Activated effector memory CD4-positive, alpha-beta T cell treated with anti-CD3 and anti-CD28 coated beads, Interleukin-2, amount 50 U/mL, for 16 hours (primary cell): ENCODE data around the gene STYXL2.

Experiments used
- DNase-seq: peaks from one replicate; pipeline ENCODE4 v3.0.0-alpha.2; 2020

STYXL2 gene

DNA sequence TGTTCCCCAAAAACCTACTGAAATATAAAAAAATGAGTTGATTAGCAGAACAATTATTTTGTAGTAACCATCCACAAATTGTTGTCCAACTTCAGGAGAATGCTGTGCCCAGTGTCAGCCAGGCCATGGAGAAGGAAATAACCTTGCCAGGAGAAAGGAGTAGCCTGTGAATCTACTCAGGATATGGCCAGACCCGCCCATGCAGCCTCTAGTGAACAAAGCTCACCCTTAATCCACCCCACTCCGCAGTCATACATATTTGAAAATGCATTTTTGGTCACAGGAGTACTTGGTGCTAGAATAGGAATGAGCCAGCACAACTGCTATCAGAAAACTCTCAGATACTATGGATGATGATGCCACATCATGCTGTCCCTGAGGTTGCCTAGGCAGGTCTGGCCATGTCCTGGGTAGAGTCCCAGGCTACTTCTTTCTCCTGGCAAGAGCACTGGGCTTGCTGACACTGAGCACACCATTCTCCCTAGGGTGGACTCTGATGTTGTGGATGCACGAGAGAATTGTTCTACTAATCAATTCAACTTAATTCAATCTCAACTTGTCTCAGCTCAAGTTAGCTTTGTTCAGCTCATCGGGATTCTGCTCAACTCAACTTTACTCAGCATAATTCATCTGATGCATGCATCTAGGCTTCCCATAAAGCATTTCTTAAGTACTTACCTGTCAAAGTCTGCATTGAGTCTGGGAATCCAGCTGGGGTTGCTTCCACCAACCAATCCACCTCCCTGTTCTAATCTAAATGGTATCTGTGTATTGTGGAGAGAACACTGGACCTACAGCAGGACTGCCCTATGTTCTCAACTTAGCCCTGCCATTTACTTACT lies 18.2 kb downstream of the STYXL2 start:
- DNase-seq, result no peak

DNA sequence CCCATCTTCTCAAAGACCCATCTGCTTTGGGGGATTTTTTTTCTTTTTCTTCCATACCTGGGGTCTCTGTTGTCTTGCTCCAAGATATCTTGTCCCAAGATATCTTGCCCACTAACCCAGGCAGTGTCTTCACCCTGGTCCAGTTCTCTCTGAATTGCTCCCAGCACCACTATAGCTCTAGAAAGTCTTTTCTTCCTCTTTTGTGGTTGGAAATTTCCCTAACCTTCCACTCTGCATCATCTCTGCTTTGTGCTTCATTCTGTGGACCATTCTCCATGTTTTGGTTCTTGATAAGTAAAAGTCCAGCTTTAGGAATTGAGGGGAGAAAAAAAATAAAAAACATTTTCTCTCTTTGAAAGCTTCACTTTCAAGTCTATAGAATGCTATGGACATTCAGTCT lies 20.9 kb downstream of the STYXL2 start:
- DNase-seq, result no peak

DNA sequence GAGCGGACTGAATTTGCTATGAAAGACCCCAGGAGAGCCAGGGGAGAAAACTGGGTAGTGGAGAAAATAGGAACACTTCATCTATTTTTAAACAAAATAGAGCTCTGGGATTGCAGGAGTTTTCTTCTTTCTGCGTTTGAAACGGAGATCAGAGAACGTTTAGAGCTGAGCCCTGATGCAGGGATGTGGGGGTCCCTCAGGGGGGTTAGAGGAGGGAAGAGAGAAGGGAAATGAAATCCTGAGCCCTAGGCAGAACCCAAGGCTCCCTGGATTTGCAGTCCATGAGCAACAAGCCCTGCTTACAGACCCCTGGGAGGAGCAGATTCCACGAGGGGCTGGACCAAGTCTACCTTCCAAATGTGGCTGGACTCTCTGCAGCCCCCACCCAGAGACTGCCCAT lies 21.8 kb downstream of the STYXL2 start:
- DNase-seq, result no peak

DNA sequence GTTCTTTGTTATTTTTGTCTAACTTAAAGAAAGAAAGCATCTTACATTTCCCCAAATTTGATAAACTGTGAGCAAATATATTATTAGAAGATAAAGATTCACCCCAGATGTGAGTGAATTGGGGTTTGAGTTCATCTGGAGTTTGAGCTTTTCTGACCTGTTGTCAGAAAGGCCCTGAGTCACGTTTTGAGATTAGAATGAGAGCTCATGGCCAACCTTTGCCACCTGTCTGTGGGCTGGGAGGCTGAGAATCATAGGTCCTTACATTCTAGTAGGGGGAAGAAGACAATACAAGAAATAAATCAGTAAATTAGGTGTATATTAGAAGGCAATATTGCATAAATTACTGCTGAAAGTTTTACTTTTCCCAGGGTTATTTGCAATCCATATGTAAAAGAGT lies 22.3 kb downstream of the STYXL2 start:
- no peak for DNase-seq

DNA sequence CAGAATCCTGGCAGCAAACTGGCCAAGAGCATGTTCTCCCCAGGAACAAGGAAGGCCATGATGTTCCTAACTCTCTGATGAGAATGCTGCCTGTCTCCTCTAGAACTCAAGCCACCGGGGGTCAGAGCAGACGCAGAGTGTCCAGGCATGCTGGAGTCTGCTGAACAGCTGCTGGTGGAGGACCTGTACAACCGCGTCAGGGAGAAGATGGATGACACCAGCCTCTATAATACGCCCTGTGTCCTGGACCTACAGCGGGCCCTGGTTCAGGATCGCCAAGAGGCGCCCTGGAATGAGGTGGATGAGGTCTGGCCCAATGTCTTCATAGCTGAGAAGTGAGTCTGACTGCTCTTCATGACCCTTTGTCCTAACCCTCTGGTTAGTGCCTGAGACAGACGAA lies 23.4 kb downstream of the STYXL2 start:
- no peak for DNase-seq

DNA sequence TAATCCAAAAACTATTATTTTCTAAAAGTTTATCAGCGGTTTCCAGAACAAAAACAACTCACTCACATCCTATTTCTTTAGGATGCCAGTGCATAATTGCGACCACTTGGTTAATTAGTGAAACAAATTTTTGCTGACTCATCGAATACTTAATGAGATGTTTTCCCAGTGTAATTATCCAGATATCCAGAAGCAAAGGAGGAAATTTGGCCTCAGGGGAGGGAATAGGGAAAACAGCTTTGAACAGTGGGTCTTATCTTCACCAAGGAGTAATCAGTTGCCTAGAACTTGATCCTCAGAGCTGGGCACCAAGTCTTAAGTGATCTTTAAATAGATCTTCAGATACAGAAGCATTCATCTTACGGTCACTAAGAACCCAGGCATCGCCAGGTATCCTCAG lies 24.3 kb downstream of the STYXL2 start:
- DNase-seq, result no peak

DNA sequence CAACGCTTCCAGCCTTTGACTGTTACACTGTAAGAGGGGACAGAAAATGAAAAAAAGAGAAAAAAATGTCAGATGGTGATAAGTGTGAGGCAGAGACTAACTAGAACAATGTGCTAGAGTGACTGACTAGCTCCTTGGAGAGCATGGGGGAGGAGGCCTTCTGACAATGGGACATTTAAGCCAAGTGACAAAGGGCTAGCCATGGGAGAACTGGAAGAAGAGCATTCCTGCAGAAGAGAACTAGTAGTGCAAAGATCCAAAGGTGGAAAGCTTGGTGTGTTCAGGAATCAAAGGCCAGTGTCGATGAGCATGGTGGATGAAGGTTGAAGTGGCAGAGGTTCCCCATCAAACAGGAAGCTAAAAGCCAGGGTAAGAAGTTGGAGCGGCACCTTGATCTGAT lies 25.8 kb downstream of the STYXL2 start:
- no peak for DNase-seq

DNA sequence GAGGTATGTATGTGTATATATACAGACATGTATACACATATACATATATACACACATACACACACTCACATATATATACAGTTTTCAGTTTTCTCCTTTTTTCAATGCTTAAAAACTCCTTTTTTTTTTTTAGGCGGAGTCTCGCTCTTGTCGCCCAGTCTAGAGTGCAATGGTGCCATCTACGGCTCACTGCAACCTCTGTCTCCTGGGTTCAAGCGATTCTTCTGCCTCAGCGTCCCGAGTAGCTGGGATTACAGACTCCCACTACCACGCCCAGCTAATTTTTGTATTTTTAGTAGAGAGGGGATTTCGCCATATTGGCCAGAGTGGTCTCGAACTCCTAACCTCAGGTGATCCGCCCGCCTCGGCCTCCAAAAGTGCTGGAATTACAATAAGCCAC lies 27.0 kb downstream of the STYXL2 start:
- DNase-seq, result no peak

DNA sequence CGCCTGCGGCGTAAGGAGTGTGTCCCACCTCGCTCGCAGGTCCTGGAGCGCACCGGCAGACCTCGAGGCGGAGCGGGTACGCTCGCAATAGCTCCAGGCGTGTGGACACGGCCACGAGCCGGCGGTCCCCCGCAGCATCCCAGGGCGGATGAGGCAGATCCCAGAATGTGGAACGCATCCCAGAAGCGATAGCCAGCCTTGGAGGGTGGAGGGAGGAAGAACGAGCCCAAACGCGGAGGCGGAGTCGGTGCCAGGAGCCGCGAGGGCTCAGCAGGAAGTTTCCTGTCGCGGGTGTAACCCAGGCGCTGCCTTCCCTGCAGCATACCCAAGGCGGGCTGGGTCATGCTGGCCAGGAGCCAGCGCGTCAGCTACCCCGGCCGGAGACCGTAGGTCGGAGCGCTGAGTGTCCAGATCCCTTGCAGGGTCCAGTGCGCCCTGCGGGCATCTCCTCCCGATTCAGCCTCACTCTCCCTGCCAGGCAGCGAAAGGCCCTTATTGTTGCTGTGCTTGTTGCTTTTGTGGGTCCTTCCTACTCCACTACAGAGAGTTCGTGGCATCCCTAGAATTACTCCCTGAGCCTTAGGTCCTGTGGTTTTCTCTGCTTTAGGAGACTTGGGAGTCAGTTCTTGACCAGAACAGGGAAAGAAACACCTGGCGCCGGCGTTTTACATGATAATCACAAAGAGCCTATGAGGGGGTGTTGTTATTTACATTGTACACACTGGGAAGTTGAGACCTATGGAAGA lies 27.7 kb downstream of the STYXL2 start:
- DNase-seq, result peak; percentile 68

DNA sequence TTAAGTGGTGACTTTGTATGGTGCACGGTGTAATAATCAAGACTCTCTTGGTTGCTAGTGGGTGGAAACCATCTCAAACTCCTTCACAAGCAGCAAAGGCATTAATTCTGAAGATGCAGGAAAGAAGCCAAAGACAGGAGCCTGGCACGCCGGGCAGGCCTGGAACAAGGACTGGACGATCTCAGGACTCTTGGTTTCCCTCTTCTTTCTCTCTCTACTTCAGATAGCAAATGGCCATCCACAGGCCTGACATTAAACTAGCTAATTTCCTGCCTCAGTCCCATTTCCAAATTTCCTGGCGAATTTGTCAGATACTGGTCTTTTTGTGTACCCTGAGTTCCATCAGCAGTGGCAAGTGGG lies 28.2 kb downstream of the STYXL2 start:
- no peak for DNase-seq

DNA sequence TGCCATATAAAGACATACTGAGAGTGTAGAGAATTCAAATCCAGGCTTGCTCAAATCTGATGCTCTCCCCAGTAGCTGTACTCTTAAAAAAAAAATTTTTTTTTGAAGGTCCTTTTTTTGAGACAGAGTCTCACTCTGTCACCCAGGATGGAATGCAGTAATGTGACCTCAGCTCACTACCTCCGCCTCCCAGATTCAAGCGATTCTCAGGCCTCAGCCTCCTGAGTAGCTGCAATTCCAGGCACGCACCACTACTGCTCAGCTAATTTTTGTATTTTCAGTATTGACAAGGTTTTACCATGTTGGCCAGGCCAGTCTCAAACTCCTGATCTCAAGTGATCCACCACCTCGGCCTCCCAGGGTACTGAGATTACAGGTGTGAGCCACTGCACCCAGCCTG lies 28.7 kb downstream of the STYXL2 start:
- DNase-seq, result no peak

DNA sequence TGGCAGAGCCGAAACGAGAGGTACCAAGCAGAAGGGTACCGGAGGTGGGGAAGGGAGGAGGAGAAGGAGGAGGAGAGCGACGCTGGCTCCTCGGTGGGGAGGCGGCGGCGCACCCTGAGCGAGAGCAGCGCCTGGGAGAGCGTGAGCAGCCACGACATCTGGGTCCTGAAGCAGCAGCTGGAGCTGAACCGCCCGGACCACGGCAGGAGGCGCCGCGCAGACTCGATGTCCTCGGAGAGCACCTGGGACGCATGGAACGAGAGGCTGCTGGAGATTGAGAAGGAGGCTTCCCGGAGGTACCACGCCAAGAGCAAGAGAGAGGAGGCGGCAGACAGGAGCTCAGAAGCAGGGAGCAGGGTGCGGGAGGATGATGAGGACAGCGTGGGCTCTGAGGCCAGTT lies 32.4 kb downstream of the STYXL2 start:
- no peak for DNase-seq

DNA sequence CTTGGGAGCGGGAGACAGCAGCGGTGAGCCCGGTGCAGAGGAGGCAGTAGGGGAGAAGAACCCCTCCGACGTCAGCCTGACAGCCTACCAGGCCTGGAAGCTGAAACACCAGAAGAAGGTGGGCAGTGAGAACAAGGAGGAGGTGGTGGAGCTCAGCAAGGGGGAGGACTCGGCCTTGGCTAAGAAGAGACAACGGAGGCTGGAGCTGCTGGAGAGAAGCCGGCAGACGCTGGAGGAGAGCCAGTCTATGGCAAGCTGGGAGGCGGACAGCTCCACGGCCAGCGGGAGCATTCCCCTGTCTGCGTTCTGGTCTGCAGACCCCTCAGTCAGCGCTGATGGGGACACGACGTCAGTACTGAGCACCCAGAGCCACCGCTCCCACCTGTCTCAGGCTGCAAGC lies 32.9 kb downstream of the STYXL2 start:
- no peak for DNase-seq

DNA sequence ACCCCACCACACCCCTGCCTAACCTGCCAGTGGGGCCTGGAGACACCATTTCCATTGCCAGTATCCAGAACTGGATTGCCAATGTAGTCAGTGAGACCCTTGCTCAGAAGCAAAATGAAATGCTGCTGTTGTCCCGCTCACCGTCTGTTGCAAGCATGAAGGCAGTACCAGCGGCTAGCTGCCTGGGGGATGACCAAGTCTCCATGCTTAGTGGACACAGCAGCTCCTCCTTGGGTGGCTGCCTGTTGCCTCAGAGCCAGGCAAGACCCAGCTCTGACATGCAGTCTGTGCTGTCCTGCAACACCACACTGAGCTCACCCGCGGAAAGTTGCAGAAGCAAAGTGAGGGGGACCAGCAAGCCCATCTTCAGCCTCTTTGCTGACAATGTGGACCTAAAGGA lies 33.4 kb downstream of the STYXL2 start:
- DNase-seq, result no peak

DNA sequence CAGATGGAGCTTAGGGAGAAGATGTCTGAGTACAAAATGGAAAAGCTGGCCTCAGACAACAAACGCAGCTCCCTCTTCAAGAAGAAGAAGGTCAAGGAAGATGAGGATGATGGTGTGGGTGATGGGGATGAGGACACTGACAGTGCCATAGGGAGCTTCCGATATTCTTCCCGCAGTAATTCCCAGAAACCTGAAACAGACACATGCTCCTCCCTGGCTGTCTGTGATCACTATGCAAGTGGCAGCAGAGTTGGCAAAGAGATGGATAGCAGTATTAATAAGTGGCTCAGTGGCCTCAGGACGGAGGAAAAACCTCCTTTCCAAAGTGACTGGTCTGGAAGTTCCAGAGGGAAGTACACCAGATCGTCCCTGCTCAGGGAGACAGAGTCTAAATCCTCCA lies 33.8 kb downstream of the STYXL2 start:
- no peak for DNase-seq

DNA sequence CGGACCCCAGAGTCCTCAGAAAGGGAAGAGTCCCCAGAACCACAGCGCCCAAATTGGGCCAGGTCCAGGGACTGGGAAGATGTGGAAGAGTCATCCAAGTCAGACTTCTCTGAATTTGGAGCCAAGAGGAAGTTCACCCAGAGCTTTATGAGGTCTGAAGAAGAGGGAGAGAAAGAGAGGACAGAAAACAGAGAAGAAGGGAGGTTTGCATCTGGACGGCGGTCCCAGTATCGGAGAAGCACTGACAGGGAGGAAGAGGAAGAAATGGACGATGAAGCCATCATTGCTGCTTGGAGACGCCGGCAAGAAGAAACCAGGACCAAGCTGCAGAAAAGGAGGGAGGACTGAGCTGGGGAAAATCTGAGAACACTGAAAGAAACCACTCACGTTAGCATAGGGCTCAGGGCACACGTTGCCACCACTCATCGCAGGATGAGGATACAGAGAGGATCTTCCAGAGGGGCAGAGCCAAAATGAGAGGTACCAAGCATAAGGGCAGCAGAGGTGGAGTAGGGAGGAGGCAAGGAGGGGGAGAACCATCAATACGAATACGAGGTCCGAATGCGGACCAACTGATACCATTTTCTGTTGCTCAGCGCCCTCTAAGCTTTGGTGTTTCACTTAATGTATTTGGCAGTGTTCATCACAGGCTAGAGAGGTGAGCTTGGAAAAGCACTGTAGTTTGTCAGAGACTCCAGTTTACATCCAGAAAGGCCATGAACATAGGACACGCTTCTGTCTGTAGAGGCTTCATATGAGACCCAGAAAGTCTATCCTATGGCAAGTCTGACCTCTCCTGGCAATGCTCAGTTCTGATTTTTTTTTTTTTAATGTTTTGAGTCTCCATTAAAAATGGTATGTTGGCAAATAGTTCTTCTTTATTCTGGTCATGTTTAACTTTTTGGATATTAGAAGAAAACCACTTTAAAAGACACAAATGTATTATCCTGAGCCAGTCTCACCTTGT lies 34.7 kb downstream of the STYXL2 start:
- DNase-seq, result no peak

DNA sequence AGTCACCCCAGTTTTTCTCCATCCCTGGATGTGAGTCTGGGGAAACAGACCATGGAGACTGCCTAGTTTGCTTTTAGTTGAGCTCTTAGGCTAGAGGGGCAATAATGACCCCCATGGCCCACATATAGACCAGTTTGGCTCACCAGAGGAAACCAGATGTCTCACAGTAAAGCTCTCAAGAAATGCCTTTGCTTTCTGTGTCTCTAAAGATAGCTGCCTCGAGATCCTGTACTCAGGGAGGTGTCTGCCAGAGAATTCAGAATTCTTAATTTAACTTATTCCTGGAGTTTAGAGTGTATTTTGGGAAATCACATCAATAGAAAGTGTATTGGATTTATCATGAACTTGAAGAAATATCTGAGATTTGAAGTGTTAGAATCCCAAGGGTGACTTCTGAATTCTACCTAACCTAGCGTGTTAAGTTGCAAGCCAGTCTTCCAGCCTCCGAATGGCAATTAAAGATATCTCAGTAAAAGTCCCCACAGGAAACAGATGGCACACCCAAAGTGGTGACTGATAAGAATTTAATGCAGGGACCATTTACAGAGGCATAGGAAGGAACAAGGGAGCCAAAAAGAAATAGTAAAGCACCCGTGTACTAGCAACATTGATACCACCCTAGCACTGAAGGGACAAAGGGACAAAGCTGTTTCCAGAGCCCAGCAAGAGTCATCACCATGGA lies 37.1 kb downstream of the STYXL2 start:
- no peak for DNase-seq

DNA sequence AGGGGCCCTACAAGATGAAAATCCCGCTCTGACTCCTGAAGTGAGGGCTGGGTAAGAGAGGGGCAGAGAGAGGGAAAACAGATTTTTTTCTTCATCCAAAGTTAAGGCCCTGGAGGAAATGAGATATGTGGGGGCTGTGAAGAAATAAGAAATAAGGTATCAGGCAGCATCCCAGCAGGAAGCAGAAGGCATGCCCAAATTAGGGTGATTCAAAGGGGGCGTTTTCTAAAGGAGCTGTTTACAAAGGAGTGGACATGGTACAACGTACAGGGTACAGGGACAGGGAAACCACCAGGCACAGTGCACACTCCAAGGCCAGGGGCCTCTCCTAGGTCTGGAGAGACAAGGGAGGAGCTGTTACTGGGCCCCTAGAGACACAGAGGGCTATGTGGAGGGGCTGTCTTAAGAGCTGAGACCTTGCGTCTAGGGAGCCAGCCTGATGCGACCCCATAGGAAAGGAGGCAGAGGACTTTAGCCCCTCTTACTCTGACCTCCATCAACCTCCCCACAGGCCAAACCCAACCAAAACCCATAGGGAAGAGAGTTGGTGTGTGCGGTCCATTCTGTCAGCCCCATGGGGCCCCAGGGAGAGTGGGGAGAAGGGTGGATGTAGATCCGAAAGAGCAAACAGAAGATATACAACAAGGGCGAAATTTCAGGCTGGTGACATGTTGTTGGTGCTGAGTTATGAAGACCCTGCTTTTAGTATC lies 38.6 kb downstream of the STYXL2 start:
- DNase-seq, result no peak

DNA sequence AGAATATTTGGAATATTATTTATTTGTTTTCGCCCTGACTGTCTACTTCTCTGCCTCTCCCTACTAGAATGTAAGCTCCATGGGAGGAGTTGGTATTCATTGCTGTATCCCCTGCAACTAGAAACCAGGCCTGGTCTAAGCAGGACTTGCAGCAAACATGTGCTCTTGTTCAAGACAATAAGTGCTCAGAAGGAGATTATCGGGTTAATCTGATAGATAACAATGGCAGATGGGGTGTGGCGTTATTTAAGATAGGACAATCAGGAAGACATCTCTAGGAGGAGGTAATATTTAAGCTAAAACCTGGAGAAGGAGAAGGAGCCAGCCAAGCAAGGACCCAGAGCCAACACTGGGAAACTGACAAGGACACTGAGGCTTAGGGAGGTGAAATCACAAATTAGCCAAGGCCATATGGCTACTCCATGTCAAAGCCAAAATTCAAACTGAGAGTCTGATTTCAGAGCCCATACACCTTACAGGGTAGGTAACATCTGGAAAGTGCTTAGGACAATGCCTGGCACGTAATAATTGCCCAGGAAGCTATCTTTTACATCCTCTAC lies 41.5 kb downstream of the STYXL2 start:
- no peak for DNase-seq

DNA sequence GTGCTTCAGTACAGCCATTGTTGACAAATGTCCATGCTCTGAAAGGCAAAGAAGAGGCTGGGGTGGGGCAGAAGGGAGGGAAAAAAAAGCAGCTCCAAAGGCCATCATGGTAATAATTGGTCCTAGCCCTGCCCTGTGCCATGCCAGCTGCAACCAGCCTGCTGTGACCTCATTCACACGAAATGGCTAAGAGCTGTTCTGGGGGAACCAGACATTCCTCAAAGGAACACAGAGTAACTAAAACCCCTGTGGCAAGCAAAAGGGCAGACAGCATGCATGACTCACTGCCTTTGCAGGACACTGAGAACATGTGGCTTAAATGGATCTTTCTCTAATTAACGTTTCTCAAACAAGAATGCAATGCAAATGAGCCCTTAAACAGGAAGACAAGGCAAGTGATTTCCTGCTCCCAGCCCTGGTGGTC lies 42.3 kb downstream of the STYXL2 start:
- no peak for DNase-seq

DNA sequence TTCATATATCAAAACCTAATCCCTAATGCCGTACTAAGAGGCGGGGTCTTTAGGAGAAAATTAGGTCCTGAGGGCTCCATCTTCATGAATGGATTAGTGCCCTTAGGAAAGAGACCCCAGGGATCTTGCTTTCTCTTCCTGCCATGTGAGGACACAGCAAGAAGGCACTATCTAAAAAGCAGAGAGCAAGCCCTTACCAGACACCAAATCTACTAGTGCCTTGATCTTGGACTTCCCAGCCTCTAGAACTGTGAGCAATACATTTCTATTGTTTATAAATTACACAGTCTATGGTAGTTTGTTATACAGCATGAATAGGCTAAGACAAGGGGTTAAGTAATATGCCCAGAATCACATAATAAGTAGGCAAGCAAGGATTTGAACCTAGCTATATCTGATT lies 42.9 kb downstream of the STYXL2 start:
- no peak for DNase-seq

DNA sequence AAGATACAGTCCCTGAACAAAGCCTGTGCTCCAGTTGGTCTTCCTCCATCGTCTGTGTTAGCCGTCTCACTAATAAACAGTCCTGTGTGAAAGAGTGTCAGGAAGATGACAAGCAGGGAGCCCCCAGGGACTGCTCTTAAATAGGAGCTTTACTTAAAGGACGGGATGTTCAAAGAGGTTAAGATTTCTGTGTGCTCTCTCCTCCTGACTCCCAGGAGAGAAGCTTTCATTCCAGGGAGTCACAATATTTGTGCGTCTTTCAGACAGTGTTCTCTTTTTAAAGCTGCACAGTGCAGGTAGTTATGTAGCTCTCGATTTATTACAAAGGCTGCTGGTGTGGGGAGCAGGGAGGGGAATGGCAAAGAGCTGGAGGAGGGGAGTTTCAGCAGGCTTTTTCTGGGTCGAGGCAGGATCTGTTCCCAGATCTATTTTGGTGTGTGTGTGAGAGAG lies 43.5 kb downstream of the STYXL2 start:
- DNase-seq, result no peak
